Stimulated activated CD8-positive, alpha-beta memory T cell treated with anti-CD3 and anti-CD28 coated beads, Interleukin-15, amount 100 ng/mL, for 24 hours (primary cell): Measurements from ENCODE around the gene UBR3.

Experiments
- DNase-seq: peaks from one replicate; pipeline ENCODE4 v3.0.0-alpha.2; 2020; ENCODE audit warnings: low read depth

Gene UBR3

GRCh38 chr2:170052151-170052550 lies 224.9 kb downstream of the UBR3 start:
- DNase-seq = no peak

- no peak for DNase-seq
Observed at GRCh38 chr2:170054997-170055396, 227.7 kb downstream of the UBR3 start.

- DNase-seq = no peak
Observed at GRCh38 chr2:170056900-170057299, 229.6 kb downstream of the UBR3 start.

GRCh38 chr2:170063456-170064235 lies 236.4 kb downstream of the UBR3 start:
- no peak for DNase-seq

- no peak for DNase-seq
Observed at GRCh38 chr2:170070778-170071177, 243.5 kb downstream of the UBR3 start.

GRCh38 chr2:170073288-170073687 lies 246.0 kb downstream of the UBR3 start:
- DNase-seq = no peak

GRCh38 chr2:170076189-170076588 lies 248.9 kb downstream of the UBR3 start:
- no peak for DNase-seq

GRCh38 chr2:170077830-170078569 lies 250.7 kb downstream of the UBR3 start:
- DNase-seq = no peak

- no peak for DNase-seq
Observed at GRCh38 chr2:170084820-170085491, 257.7 kb downstream of the UBR3 start.

GRCh38 chr2:170086117-170086688 lies 258.9 kb downstream of the UBR3 start:
- no peak for DNase-seq

- no peak for DNase-seq
Observed at GRCh38 chr2:170086751-170087412, 259.6 kb downstream of the UBR3 start.

- no peak for DNase-seq
Observed at GRCh38 chr2:170087413-170087793, 260.1 kb downstream of the UBR3 start.

GRCh38 chr2:170088776-170089175 lies 261.5 kb downstream of the UBR3 start:
- no peak for DNase-seq

- DNase-seq = no peak
Observed at GRCh38 chr2:170090229-170090628, 263.0 kb downstream of the UBR3 start.

GRCh38 chr2:170091436-170091835 lies 264.2 kb downstream of the UBR3 start:
- DNase-seq = no peak

- DNase-seq = no peak
Observed at GRCh38 chr2:170092436-170093060, 265.3 kb downstream of the UBR3 start.

- DNase-seq = no peak
Observed at GRCh38 chr2:170095380-170095779, 268.1 kb downstream of the UBR3 start.

- no peak for DNase-seq
Observed at GRCh38 chr2:170098626-170099312, 271.5 kb downstream of the UBR3 start.

GRCh38 chr2:170101789-170102188 lies 274.5 kb downstream of the UBR3 start:
- no peak for DNase-seq

- DNase-seq = no peak
Observed at GRCh38 chr2:170106102-170106840, 279.0 kb downstream of the UBR3 start.
